Stimulated activated naive CD8-positive, alpha-beta T cell treated with anti-CD3 and anti-CD28 coated beads, Interleukin-15, amount 100 ng/mL, for 72 hours (primary cell): ENCODE results near the gene APOLD1.

ENCODE experiments used
- ATAC-seq: fragments of 150-1000 bp; cut with Tn5 transposase; 2 replicates; pipeline ENCODE4 v1.10.0; 2021; ENCODE audit warnings: mild to moderate bottlenecking, moderate library complexity
- DNase-seq, 2 donors: peaks; one replicate each; pipeline ENCODE4 v3.0.0; 2021 to 2022
- H3K27ac Mint-ChIP-seq, 2 donors: one replicate each; pipeline ENCODE4 v1.8.0; 2022; ENCODE audit warnings: mild to moderate bottlenecking in 2 of 2, mixed read lengths in 2 of 2, moderate library complexity in 2 of 2
- H3K27me3 Mint-ChIP-seq: one replicate; pipeline ENCODE4 v1.8.0; 2022; ENCODE audit warnings: mixed read lengths
- H3K4me1 Mint-ChIP-seq: one replicate; pipeline ENCODE4 v1.8.0; 2022; ENCODE audit warnings: mild to moderate bottlenecking, mixed read lengths
- H3K4me3 Mint-ChIP-seq, 2 donors: one replicate each; pipeline ENCODE4 v1.8.0; 2022; ENCODE audit warnings: mild to moderate bottlenecking in 2 of 2, mixed read lengths in 2 of 2, moderate library complexity in 1 of 2
- H3K9me3 Mint-ChIP-seq, 2 donors: one replicate each; pipeline ENCODE4 v1.8.0; 2022; ENCODE audit warnings: mixed read lengths in 2 of 2

Gene APOLD1

GRCh38 chr12:12774791-12775190 is 10.7 kb upstream of the APOLD1 start:
- H3K4me1 Mint-ChIP-seq = no peaks in the 10 kb centered on the region
- DNase-seq (no peak), ATAC-seq (no peak)
- peaks cover 10 to 15% of the 10 kb centered on the region in 2 donors for H3K9me3 Mint-ChIP-seq
- H3K27ac Mint-ChIP-seq = no peak overlapping the region
- no peak overlapping the region for H3K4me3 Mint-ChIP-seq
- H3K27me3 Mint-ChIP-seq = no peaks in the 10 kb centered on the region

GRCh38 chr12:12776261-12776660 is 9.2 kb upstream of the APOLD1 start:
- Mint-ChIP-seq H3K4me3 (no peak overlapping the region), H3K27ac (no peak overlapping the region), H3K9me3 (peaks cover 6 to 12% of the 10 kb centered on the region in 2 donors), H3K27me3 (no peaks in the 10 kb centered on the region), H3K4me1 (no peaks in the 10 kb centered on the region)
- ATAC-seq (no peak), DNase-seq (no peak)

- H3K27me3 Mint-ChIP-seq = no peaks in the 10 kb centered on the region
- no peak overlapping the region for H3K27ac Mint-ChIP-seq
- peaks cover 6 to 10% of the 10 kb centered on the region in 2 donors for H3K9me3 Mint-ChIP-seq
Observed at GRCh38 chr12:12777092-12777491, 8.4 kb upstream of the APOLD1 start.

DNA sequence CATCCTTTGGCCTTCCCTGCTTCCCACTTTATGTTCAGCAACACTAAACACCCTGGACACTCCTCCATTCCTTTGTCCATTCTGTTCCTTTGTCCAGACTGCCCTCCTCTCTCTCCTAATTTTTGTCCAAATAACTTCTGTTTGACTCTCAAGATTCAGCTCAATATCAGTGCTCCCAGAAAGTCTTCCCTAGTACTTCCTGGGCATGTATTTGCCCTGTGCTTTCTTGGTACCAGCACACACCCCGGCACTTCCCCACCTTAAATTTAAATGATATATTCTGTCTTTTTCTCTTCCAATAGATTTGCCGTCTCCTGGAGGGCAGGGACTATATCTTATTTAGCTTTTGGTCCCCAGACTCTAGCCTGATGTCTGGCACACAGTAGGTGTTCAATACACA is 6.5 kb upstream of the APOLD1 start:
- no peak overlapping the region for H3K4me3 Mint-ChIP-seq
- DNase-seq = no peak
- H3K9me3 Mint-ChIP-seq = peaks cover 0 to under 1% of the 10 kb centered on the region in 2 donors
- no peak for ATAC-seq
- H3K4me1 Mint-ChIP-seq = no peaks in the 10 kb centered on the region
- no peak overlapping the region for H3K27ac Mint-ChIP-seq
- no peaks in the 10 kb centered on the region for H3K27me3 Mint-ChIP-seq

More at GRCh38 chr12:12777092-12777491, 8.4 kb upstream of the APOLD1 start:
- H3K4me1 Mint-ChIP-seq = no peaks in the 10 kb centered on the region
- ATAC-seq = no peak
- no peak overlapping the region for H3K4me3 Mint-ChIP-seq
- no peak for DNase-seq

GRCh38 chr12:12779529-12779928 is 5.9 kb upstream of the APOLD1 start:
- no peaks in the 10 kb centered on the region for H3K9me3 Mint-ChIP-seq
- ATAC-seq = no peak
- H3K4me1 Mint-ChIP-seq = no peaks in the 10 kb centered on the region
- DNase-seq = no peak
- no peak overlapping the region for H3K4me3 Mint-ChIP-seq
- no peaks in the 10 kb centered on the region for H3K27me3 Mint-ChIP-seq
- no peak overlapping the region for H3K27ac Mint-ChIP-seq

GRCh38 chr12:12784116-12784515 is 1.3 kb upstream of the APOLD1 start:
- peaks cover 39% of the 10 kb centered on the region for H3K4me1 Mint-ChIP-seq
- no peaks in the 10 kb centered on the region for H3K27me3 Mint-ChIP-seq
- DNase-seq (no peak), ATAC-seq (no peak)
- no peaks in the 10 kb centered on the region for H3K9me3 Mint-ChIP-seq
- no peak overlapping the region for H3K4me3 Mint-ChIP-seq
- H3K27ac Mint-ChIP-seq = no peak overlapping the region

- Mint-ChIP-seq H3K27me3 (no peaks in the 10 kb centered on the region), H3K4me3 (peak overlapping the region; percentile 93 to 94), H3K9me3 (no peaks in the 10 kb centered on the region), H3K4me1 (peaks cover 43% of the 10 kb centered on the region), H3K27ac (peak overlapping the region in 1 of 2 donors; percentile 61)
- DNase-seq = no peak
- peak; percentile 19 for ATAC-seq
Observed at GRCh38 chr12:12786351-12786705, 869 bp downstream of the APOLD1 start.

DNA sequence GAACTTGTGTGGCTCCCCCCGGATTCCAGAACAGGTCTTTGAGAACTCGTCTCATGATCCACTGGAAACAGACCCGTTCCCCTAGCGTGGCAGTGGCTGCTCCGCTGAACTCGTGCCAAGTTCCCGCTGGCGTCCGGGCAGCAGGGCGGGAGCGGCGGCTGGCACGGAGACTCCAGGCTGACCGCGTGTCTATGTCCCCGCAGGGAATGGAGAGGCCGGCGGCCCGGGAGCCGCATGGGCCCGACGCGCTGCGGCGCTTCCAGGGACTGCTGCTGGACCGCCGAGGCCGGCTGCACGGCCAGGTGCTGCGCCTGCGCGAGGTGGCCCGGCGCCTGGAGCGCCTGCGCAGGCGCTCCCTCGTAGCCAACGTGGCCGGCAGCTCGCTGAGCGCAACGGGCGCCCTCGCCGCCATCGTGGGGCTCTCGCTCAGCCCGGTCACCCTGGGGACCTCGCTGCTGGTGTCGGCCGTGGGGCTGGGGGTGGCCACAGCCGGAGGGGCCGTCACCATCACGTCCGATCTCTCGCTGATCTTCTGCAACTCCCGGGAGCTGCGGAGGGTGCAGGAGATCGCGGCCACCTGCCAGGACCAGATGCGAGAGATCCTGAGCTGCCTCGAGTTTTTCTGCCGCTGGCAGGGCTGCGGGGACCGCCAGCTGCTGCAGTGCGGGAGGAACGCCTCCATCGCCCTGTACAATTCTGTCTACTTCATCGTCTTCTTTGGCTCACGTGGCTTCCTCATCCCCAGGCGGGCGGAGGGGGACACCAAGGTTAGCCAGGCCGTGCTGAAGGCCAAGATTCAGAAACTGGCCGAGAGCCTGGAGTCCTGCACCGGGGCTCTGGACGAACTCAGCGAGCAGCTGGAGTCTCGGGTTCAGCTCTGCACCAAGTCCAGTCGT is 1.5 kb downstream of the APOLD1 start:
- peaks cover 43% of the 10 kb centered on the region for H3K4me1 Mint-ChIP-seq
- ATAC-seq = peak; percentile 91
- no peaks in the 10 kb centered on the region for H3K27me3 Mint-ChIP-seq
- H3K27ac Mint-ChIP-seq = peak overlapping the region; percentile 93 to 98
- no peaks in the 10 kb centered on the region for H3K9me3 Mint-ChIP-seq
- H3K4me3 Mint-ChIP-seq = peak overlapping the region; percentile 93 to 94
- DNase-seq = peak; percentile 72 to 73

DNA sequence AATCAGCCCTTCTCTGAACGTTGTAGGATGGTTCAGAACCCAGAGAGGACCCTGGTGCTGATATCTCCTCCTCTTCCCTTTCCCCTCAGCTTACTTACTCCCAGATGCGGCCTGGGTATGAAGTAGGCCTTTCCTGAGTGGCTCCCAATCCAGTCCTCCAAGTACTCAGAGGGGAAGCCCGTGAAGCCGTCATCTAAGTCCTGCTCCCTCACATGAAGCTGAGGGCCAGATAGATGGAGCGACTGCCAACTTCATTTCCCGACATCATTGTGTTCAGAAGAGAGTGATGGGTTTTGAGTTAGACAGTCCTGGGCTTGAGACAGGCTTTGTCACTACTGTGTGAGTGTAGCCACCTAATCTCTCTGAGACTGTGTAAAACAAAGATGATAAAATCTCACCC is 2.7 kb downstream of the APOLD1 start:
- no peak for DNase-seq
- peak; percentile 44 for ATAC-seq
- Mint-ChIP-seq H3K4me1 (peaks cover 43% of the 10 kb centered on the region), H3K27me3 (no peaks in the 10 kb centered on the region), H3K9me3 (no peaks in the 10 kb centered on the region), H3K27ac (peak overlapping the region in 1 of 2 donors; percentile 76), H3K4me3 (peak overlapping the region; percentile 93 to 94)

- ATAC-seq = peak; percentile 77
- Mint-ChIP-seq H3K27me3 (no peaks in the 10 kb centered on the region), H3K27ac (peak overlapping the region; percentile 78 to 82), H3K4me1 (peaks cover 43% of the 10 kb centered on the region), H3K4me3 (peak overlapping the region; percentile 42 to 63), H3K9me3 (no peaks in the 10 kb centered on the region)
- DNase-seq = peak; percentile 40 to 65
Observed at GRCh38 chr12:12788675-12789368, 3.4 kb downstream of the APOLD1 start.

DNA sequence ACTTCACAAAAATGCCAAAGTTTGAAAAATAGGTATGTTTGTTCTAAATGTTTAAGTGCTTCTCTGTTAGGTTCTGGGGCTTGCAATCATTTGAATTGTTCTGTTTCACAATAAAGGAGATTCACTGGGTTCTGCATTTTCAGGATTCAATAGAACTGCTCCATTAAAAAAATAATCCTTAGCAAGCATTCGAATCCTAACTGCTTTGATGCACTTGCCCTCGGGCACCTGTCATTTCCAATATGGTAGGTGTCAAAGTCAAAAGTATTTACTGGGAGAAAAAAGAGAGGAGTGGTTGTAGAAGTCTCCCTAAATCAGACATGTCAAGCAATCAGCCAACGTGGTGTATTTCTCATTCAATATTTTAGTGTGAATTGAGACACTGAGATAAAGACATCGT is 5.5 kb downstream of the APOLD1 start:
- Mint-ChIP-seq H3K9me3 (no peaks in the 10 kb centered on the region), H3K27ac (no peak overlapping the region), H3K4me3 (no peak overlapping the region), H3K4me1 (peaks cover 29% of the 10 kb centered on the region), H3K27me3 (no peaks in the 10 kb centered on the region)
- no peak for DNase-seq
- ATAC-seq = no peak

GRCh38 chr12:12791756-12792369 is 6.4 kb downstream of the APOLD1 start:
- H3K27ac Mint-ChIP-seq = no peak overlapping the region

DNA sequence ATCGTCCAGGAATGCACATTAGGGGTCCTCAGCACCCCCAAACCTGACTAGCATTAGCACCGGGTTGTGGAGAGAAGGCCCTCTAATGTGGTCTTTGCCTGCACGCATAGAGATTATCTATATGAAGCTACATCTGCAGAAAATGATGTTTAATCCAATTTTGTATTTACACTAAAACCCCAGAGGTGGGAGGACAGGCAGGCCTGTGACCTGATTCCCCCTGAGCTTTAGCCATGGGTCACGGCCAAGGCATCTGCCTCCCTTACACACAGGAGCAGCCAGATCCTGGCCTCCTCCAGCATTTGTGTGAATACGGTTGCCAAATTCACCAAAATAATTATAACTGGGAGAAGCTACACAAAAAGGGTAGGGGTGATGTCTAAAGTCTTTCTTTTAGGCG is 7.0 kb downstream of the APOLD1 start:
- no peak for DNase-seq
- Mint-ChIP-seq H3K4me3 (no peak overlapping the region), H3K4me1 (peaks cover 21% of the 10 kb centered on the region), H3K9me3 (no peaks in the 10 kb centered on the region), H3K27ac (no peak overlapping the region), H3K27me3 (no peaks in the 10 kb centered on the region)
- ATAC-seq = no peak

More at GRCh38 chr12:12791756-12792369, 6.4 kb downstream of the APOLD1 start:
- Mint-ChIP-seq H3K9me3 (no peaks in the 10 kb centered on the region), H3K27me3 (no peaks in the 10 kb centered on the region), H3K4me1 (peaks cover 24% of the 10 kb centered on the region), H3K4me3 (no peak overlapping the region)
- ATAC-seq (no peak), DNase-seq (no peak)

DNA sequence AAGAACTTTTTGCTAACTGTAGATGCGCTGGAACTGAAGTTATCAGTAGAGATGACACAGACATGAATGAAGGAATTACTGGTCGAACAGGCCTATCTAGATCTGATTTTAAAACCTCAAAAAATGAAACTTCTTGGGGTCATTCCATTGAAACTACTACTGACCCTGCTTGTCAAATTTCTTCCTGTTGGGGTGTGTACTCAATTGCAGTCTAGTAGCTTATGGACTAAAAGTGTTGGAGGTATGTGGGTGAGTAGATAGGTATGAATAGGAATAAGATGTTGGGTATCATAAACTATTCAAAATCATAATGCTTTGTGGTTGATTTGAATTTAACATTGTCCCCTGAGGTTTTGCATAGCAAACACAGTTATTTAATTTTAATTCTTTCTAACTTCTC is 9.2 kb downstream of the APOLD1 start:
- no peak for ATAC-seq
- H3K4me1 Mint-ChIP-seq = no peaks in the 10 kb centered on the region
- no peak overlapping the region for H3K27ac Mint-ChIP-seq
- H3K27me3 Mint-ChIP-seq = no peaks in the 10 kb centered on the region
- H3K9me3 Mint-ChIP-seq = no peaks in the 10 kb centered on the region
- no peak overlapping the region for H3K4me3 Mint-ChIP-seq
- DNase-seq = no peak

DNA sequence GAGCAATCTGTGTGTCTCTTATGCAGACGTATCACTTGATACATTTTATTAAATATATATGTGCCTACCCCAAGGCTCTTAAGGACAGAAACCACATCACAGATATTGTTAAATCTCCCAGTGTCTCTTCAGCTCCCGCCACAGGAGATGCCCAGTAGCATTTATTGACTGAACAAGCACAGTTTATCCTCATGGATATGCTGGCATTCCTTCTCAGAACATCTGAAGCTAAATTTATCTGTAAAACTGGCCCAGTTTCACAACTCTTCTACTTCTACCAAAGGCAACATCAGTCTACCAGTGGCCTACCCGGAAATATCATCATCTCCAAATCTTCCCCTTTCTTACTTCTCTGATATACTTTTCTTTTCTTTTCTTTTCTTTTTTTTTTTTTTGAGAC is 10.7 kb downstream of the APOLD1 start:
- no peak overlapping the region for H3K27ac Mint-ChIP-seq

More for the DNA sequence above, 10.7 kb downstream of the APOLD1 start:
- H3K4me3 Mint-ChIP-seq = no peak overlapping the region
- DNase-seq = no peak
- peaks cover 6% of the 10 kb centered on the region for H3K4me1 Mint-ChIP-seq
- no peaks in the 10 kb centered on the region for H3K27me3 Mint-ChIP-seq
- ATAC-seq = no peak
- no peaks in the 10 kb centered on the region for H3K9me3 Mint-ChIP-seq
